LHCN-M2 (cell line): ENCODE measurements around the gene ZNF284. TPM values are rescaled to one million over a fixed set of nuclear protein-coding genes. Genes with fewer than 3 reads are reported as not detected.
A peak's percentile ranks its signal among the peaks of the same experiment; 100 is the strongest.
"Not testable (repeated sequence)": the region's sequence is repeated elsewhere in the genome, so short reads cannot be mapped to it uniquely, and the experiment has no call there.

Experiments used
- DNase-seq: peaks from one replicate; pipeline ENCODE4 v3.0.0-alpha.2; 2012; ENCODE audit warnings: low read depth
- total RNA-seq: library from RNA; depleted of rRNA; stranded (reverse); fragments of >200 nt; gene quantifications from 2 replicates; pipeline ENCODE4 v1.2.3, GENCODE V29; 2014; rRNA removed

The ZNF284 gene
- total RNA-seq, 1 experiment from 2014 or later, result 3.0 TPM

GRCh38 chr19:44111910-44112463 is 40.0 kb downstream of the ZNF284 start:
- DNase-seq, result peak; percentile 67

- DNase-seq, result no peak
Measured at GRCh38 chr19:44112802-44113137, 40.8 kb downstream of the ZNF284 start.

- peak; percentile 98 for DNase-seq
Measured at GRCh38 chr19:44113138-44113783, 41.3 kb downstream of the ZNF284 start, which contains the start of gene ZNF225. TSS of gene ZNF225 (plus strand) at chr19:44113399. CDS start at chr19:44115828, 2,429 bp downstream.

DNA sequence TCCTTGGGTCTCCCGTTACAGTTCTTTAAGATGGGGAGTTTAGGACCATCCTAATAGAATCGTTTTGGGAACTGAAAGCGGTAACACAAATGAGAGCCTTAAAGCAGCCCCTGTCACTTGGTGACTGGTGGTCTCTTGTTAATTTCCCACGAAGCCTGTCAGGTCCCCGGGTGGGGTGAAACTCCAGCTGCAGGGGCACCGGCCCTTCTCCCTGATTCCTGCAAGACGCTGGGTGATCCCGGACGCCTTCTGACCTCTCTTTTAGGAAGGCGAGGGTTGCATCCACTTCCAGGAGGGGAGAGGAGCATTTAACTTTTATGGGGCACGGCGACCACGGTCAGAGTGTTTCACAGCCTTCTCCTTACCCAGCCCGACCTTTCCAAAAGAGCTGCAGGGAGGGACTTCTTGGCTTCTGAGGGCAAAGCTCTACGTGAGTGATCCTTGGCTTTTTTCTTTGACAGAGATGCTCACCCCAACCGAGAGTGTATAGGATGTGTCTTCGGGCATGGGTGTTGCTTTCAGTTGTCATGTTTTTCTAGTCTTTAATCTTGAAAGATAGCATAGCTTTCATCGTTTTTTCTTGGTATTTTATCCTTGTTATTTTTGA is 41.9 kb downstream of the ZNF284 start:
- DNase-seq, result peak; percentile 4

DNA sequence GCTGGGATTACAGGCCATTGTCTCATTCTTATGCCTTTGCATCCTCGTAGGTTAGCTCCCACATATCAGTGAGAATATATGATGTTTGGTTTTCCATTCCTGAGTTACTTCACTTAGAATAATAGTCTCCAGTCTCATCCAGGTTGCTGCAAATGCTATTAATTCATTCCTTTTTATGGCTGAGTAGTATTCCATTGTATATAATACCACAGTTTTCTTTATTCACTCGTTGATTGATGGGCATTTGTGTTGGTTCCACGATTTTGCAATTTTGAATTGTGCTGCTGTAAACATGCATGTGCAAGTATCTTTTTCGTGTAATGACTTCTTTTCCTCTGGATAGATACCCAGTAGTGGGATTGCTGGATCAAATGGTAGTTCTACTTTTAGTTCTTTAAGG is 49.2 kb downstream of the ZNF284 start:
- DNase-seq, result not testable (repeated sequence)

- no peak for DNase-seq
Measured at GRCh38 chr19:44131955-44132354, 60.0 kb downstream of the ZNF284 start.

Other genes with a start within 250 kb of the ZNF284 start
- gene ZNF283, start 244.8 kb upstream of the ZNF284 start, total RNA-seq, result 8.2 and 9.6 TPM in 2 replicates
- 1.6 and 1.7 TPM in 2 replicates for gene ZNF404, start 188.2 kb upstream of the ZNF284 start, total RNA-seq
- 9.2 and 14.9 TPM in 2 replicates for gene ZNF45, start 136.9 kb upstream of the ZNF284 start, total RNA-seq
- gene ZNF221, start 120.9 kb upstream of the ZNF284 start, total RNA-seq, result 4.6 and 12.8 TPM in 2 replicates
- gene ZNF155, start 88.0 kb upstream of the ZNF284 start, total RNA-seq, result 5.5 and 8.3 TPM in 2 replicates
- 2.7 and 4.7 TPM in 2 replicates for gene ZNF230, start 69.2 kb upstream of the ZNF284 start, total RNA-seq
- 3.8 and 5.7 TPM in 2 replicates for gene ZNF222, start 46.8 kb upstream of the ZNF284 start, total RNA-seq
- gene ZNF223, start 20.1 kb upstream of the ZNF284 start, total RNA-seq, result 4.9 and 8.4 TPM in 2 replicates
- 14.9 and 17.5 TPM in 2 replicates for gene ZNF224, start 22.2 kb downstream of the ZNF284 start, total RNA-seq
- gene ZNF225, start 41.2 kb downstream of the ZNF284 start, total RNA-seq, result 3.6 and 3.7 TPM in 2 replicates
- 6.1 and 8.2 TPM in 2 replicates for gene ZNF234, start 69.4 kb downstream of the ZNF284 start, total RNA-seq
- 22.4 and 24.7 TPM in 2 replicates for gene ZNF226, start 92.9 kb downstream of the ZNF284 start, total RNA-seq
- gene ZNF227, start 140.4 kb downstream of the ZNF284 start, total RNA-seq, result 17.3 and 19.4 TPM in 2 replicates
- 0.06 and 0.46 TPM in 2 replicates for gene ZNF233, start 187.7 kb downstream of the ZNF284 start, total RNA-seq
- 1.7 and 3.5 TPM in 2 replicates for gene ZNF235, start 232.9 kb downstream of the ZNF284 start, total RNA-seq